H9 (cell line): ENCODE measurements around the gene DNAJC10. TPM values are rescaled to one million over a fixed set of nuclear protein-coding genes. Genes with fewer than 3 reads are reported as not detected.

Experiments used
- DNase-seq: peaks from one replicate; pipeline ENCODE4 v3.0.0-alpha.2; 2017
- H2AFZ ChIP-seq: one replicate; pipeline ENCODE4 v1.6.1; 2013; ENCODE audit warnings: mild to moderate bottlenecking, low read length, control low read depth, moderate library complexity
- H2AK5ac ChIP-seq: 2 replicates; pipeline ENCODE4 v1.6.1; 2013; ENCODE audit warnings: low read length, control low read depth, mixed read lengths; ENCODE audit not compliant: insufficient read length
- H2BK120ac ChIP-seq: one replicate; pipeline ENCODE4 v1.6.1; 2013; ENCODE audit warnings: low read depth, mild to moderate bottlenecking, low read length, control low read depth, inconsistent platforms; ENCODE audit not compliant: poor library complexity, severe bottlenecking
- H2BK12ac ChIP-seq: 2 replicates; pipeline ENCODE4 v1.6.1; 2013; ENCODE audit warnings: low read length, control low read depth, mixed read lengths, low read depth; ENCODE audit not compliant: insufficient read length
- H2BK15ac ChIP-seq: 2 replicates; pipeline ENCODE4 v1.6.1; 2013; ENCODE audit warnings: low read depth, low read length, control low read depth
- H2BK20ac ChIP-seq: one replicate; pipeline ENCODE4 v1.6.1; 2013; ENCODE audit warnings: low read depth, mild to moderate bottlenecking, low read length, control low read depth, inconsistent platforms; ENCODE audit not compliant: poor library complexity, severe bottlenecking
- H2BK5ac ChIP-seq: 2 replicates; pipeline ENCODE4 v1.6.1; 2013; ENCODE audit warnings: low read length, control low read depth, mixed read lengths; ENCODE audit not compliant: insufficient read length
- H3K14ac ChIP-seq: 2 replicates; pipeline ENCODE4 v1.6.1; 2013; ENCODE audit warnings: low read length, control low read depth; ENCODE audit not compliant: insufficient read depth
- H3K18ac ChIP-seq: 2 replicates; pipeline ENCODE4 v1.6.1; 2013; ENCODE audit warnings: low read depth, mild to moderate bottlenecking, mixed read lengths, low read length, control low read depth; ENCODE audit not compliant: insufficient read length
- H3K23ac ChIP-seq: 2 replicates; pipeline ENCODE4 v1.6.1; 2013; ENCODE audit warnings: low read length, control low read depth, mixed read lengths, low read depth; ENCODE audit not compliant: insufficient read length
- H3K23me2 ChIP-seq: 2 replicates; pipeline ENCODE4 v1.6.1; 2013; ENCODE audit warnings: low read depth, mild to moderate bottlenecking, mixed read lengths, low read length, control low read depth; ENCODE audit not compliant: insufficient read length, poor library complexity, severe bottlenecking
- H3K27ac ChIP-seq: 2 replicates; pipeline ENCODE4 v1.5.1; 2013; ENCODE audit warnings: low read length, control low read depth, mixed read lengths, low read depth; ENCODE audit not compliant: insufficient read length
- H3K27me3 ChIP-seq: 2 replicates; pipeline ENCODE4 v1.6.1; 2013; ENCODE audit warnings: low read length, control low read depth, inconsistent platforms; ENCODE audit not compliant: insufficient read depth
- H3K4ac ChIP-seq: 2 replicates; pipeline ENCODE4 v1.6.1; 2013; ENCODE audit warnings: low read depth, mild to moderate bottlenecking, control low read depth, inconsistent platforms, low read length, moderate library complexity
- H3K4me1 ChIP-seq: 2 replicates; pipeline ENCODE4 v1.6.1; 2013; ENCODE audit warnings: low read length, control low read depth, inconsistent platforms; ENCODE audit not compliant: insufficient read depth
- H3K4me2 ChIP-seq: 2 replicates; pipeline ENCODE4 v1.6.1; 2013; ENCODE audit warnings: low read length, control low read depth, mixed read lengths; ENCODE audit not compliant: insufficient read length, insufficient read depth
- H3K56ac ChIP-seq: 2 replicates; pipeline ENCODE4 v1.6.1; 2013; ENCODE audit warnings: low read depth, mild to moderate bottlenecking, mixed read lengths, low read length, control low read depth; ENCODE audit not compliant: insufficient read length
- H3K79me1 ChIP-seq: 2 replicates; pipeline ENCODE4 v1.6.1; 2013; ENCODE audit warnings: low read depth, mild to moderate bottlenecking, moderate library complexity, low read length, control low read depth, inconsistent platforms; ENCODE audit not compliant: insufficient read depth, poor library complexity, severe bottlenecking
- H3K79me2 ChIP-seq: 2 replicates; pipeline ENCODE4 v1.6.1; 2013; ENCODE audit warnings: low read length, control low read depth, inconsistent platforms; ENCODE audit not compliant: insufficient read depth
- H3K9ac ChIP-seq: 2 replicates; pipeline ENCODE4 v1.6.1; 2013; ENCODE audit warnings: low read length, control low read depth, mixed read lengths; ENCODE audit not compliant: insufficient read length; ENCODE audit errors: extremely low read depth
- H3K9me3 ChIP-seq: one replicate; pipeline ENCODE4 v1.6.1; 2013; ENCODE audit warnings: low read depth, low read length, inconsistent platforms; ENCODE audit not compliant: control insufficient read depth
- H3T11ph ChIP-seq: one replicate; pipeline ENCODE4 v1.6.1; 2013; ENCODE audit warnings: mild to moderate bottlenecking, low read length, control low read depth, inconsistent platforms
- H4K20me1 ChIP-seq: one replicate; pipeline ENCODE4 v1.6.1; 2013; ENCODE audit not compliant: control insufficient read depth, insufficient read length, insufficient read depth
- H4K5ac ChIP-seq: 2 replicates; pipeline ENCODE4 v1.6.1; 2013; ENCODE audit warnings: low read depth, mild to moderate bottlenecking, mixed read lengths, low read length, control low read depth; ENCODE audit not compliant: insufficient read length
- H4K8ac ChIP-seq: replicated peaks from 2 replicates; pipeline ENCODE4 v1.6.1; 2013; ENCODE audit warnings: low read length, control low read depth, mixed read lengths, low read depth; ENCODE audit not compliant: insufficient read length
- H4K91ac ChIP-seq: 2 replicates; pipeline ENCODE4 v1.6.1; 2013; ENCODE audit warnings: low read depth, mild to moderate bottlenecking, moderate library complexity, mixed read lengths, low read length, control low read depth; ENCODE audit not compliant: insufficient read length
- H3K27ac Mint-ChIP-seq, 3 experiments: 2 replicates in 2 of 3; 3 replicates in 1 of 3; pipeline ENCODE4 v1.8.0; 2020 to 2021; ENCODE audit warnings: mixed read lengths in 3 of 3, mild to moderate bottlenecking in 1 of 3, moderate library complexity in 1 of 3
- H3K27me3 Mint-ChIP-seq: 2 replicates; pipeline ENCODE4 v1.8.0; 2021; ENCODE audit warnings: low read depth, mild to moderate bottlenecking, moderate library complexity, mixed read lengths
- H3K36me3 Mint-ChIP-seq, 3 experiments: 2 replicates in 2 of 3; 3 replicates in 1 of 3; pipeline ENCODE4 v1.8.0; 2020 to 2021; ENCODE audit warnings: low read depth in 3 of 3, mixed read lengths in 3 of 3; ENCODE audit not compliant: insufficient read depth in 1 of 3
- H3K4me1 Mint-ChIP-seq, 2 experiments: 2 replicates each; pipeline ENCODE4 v1.8.0; 2020; ENCODE audit warnings: mixed read lengths in 2 of 2
- H3K4me3 Mint-ChIP-seq, 2 experiments: 2 replicates in 1 of 2; 3 replicates in 1 of 2; pipeline ENCODE4 v1.8.0; 2020 to 2021; ENCODE audit warnings: mild to moderate bottlenecking in 2 of 2, mixed read lengths in 2 of 2, moderate library complexity in 1 of 2
- H3K9me3 Mint-ChIP-seq, 2 experiments: 2 replicates in 1 of 2; 3 replicates in 1 of 2; pipeline ENCODE4 v1.8.0; 2020; ENCODE audit warnings: mild to moderate bottlenecking in 2 of 2, mixed read lengths in 2 of 2, moderate library complexity in 1 of 2
- CTCF ChIP-seq: fragments of 200-600 bp; sonication (generic); conservative IDR thresholded peaks from 3 replicates; pipeline ENCODE4 v1.8.0; 2021; ENCODE audit warnings: antibody characterized with exemption, mild to moderate bottlenecking
- WGBS: extraction: QIAGEN DNeasy Blood & Tissue Kit; methylation state at CpG from one replicate; pipeline ENCODE4 v1.1.7; 2013; ENCODE audit warnings: missing lambda C conversion rate, low lambda C conversion rate, mixed read lengths; ENCODE audit not compliant: insufficient read length; ENCODE audit errors: extremely low coverage; 5-methylcytosine and 5-hydroxymethylcytosine counted together
- total RNA-seq: library from RNA; stranded (reverse); gene quantifications from 2 replicates; pipeline ENCODE4 v1.2.1, GENCODE V29; 2021

The DNAJC10 gene
- total RNA-seq, 1 experiment from 2014 or later = 129 TPM

DNA sequence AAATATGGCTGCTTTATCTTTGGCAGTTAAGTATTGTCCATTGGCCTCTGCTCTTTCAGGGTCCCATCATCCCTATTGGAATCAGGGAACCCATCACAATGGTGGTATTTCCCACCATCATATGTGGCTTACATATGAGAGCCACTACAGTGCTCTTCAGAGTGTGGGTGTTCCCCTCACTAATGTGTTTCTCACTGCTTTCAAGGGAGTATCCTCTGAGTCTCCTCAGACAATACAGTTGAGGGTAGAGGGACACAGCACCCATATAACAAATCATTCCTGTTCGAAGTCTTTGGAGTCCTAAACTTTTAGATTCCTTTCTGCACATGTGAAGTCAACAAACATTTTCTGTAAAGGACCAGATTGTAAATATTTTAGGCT is 48.8 kb upstream of the DNAJC10 start:
- Histone ChIP-seq H3K79me2 (no peaks in the 10 kb centered on the region), H3K79me1 (no peaks in the 10 kb centered on the region), H2BK120ac (no peak overlapping the region), H2BK15ac (no peak overlapping the region), H3K4me1 (no peaks in the 10 kb centered on the region), H3T11ph (no peak overlapping the region), H2BK5ac (no peak overlapping the region), H3K23me2 (no peaks in the 10 kb centered on the region), H4K5ac (no peak overlapping the region), H3K27ac (no peak overlapping the region), H3K23ac (no peak overlapping the region), H3K14ac (no peak overlapping the region), H4K20me1 (no peaks in the 10 kb centered on the region), H2BK20ac (no peak overlapping the region), H2AK5ac (no peak overlapping the region), H2BK12ac (no peak overlapping the region), H4K8ac (no peak overlapping the region), H3K9ac (no peak overlapping the region), H3K27me3 (no peaks in the 10 kb centered on the region), H3K4me2 (no peak overlapping the region), H3K9me3 (no peaks in the 10 kb centered on the region), H3K18ac (no peak overlapping the region), H2AFZ (no peak overlapping the region), H4K91ac (no peak overlapping the region), H3K56ac (no peak overlapping the region), H3K4ac (no peak overlapping the region)
- Mint-ChIP-seq H3K36me3 (no peaks in the 10 kb centered on the region), H3K27me3 (no peaks in the 10 kb centered on the region; the same call in 1 of the 2 replicates), H3K27ac (no peak overlapping the region), H3K4me3 (no peak overlapping the region), H3K4me1 (no peaks in the 10 kb centered on the region; a peak in 2 of 4 replicates), H3K9me3 (no peaks in the 10 kb centered on the region)
- no peak for DNase-seq
- WGBS = no CpG with 5 or more reads among the region's 1 CpG
- 0 out of 3 replicates have a peak, but pooled peaks have one; percentile 16 for TF ChIP-seq CTCF
